IPS DF 19.7 (cell line): ENCODE results near the gene PDE1C.

Experiments used
- DNase-seq: peaks from one replicate; pipeline ENCODE4 v3.0.0-alpha.2; 2013; ENCODE audit warnings: low read depth, low spot score

Gene PDE1C

GRCh38 chr7:32074787-32075585, 4.8 kb upstream of the PDE1C start:
- DNase-seq, result no peak

DNA sequence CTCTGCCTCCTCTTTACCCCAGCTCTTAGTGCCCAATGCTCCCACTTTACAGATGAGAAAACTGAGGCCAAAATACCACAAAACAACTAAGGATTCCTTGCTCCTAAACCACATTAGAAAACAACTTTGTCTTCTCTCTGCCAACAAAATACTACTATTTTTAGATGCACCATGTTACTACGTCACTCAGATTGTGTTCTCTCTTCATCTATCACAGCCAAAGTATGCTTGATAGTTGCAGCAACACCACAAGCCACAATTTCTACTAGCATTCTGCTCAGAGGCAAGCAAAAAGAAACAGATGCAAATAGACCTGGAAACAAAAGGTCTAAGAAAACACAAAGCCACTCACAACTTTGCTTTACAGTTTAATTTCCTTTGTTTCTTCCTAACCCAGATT, 3.3 kb upstream of the PDE1C start:
- DNase-seq, result no peak

DNA sequence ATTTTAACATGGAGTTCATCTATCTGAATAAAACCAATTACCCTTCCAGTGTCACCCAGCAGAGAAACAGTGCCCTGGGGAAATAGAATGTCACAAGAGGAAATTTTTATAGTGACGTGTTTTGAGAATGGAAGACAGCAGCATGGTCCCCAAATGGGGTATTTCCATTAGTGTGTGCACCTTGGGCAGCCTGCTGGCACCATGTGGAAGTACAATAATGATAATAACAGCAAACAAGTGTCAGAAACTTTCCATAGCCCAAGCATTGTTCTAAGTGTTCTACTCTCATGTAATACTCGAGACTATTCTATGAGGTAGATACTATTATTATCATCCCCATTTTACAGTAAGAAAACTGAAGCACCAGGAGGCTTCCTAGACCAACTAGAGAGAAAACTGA, 2.2 kb upstream of the PDE1C start:
- no peak for DNase-seq

- DNase-seq, result no peak
Observed at GRCh38 chr7:32071466-32072091, 1.4 kb upstream of the PDE1C start.

DNA sequence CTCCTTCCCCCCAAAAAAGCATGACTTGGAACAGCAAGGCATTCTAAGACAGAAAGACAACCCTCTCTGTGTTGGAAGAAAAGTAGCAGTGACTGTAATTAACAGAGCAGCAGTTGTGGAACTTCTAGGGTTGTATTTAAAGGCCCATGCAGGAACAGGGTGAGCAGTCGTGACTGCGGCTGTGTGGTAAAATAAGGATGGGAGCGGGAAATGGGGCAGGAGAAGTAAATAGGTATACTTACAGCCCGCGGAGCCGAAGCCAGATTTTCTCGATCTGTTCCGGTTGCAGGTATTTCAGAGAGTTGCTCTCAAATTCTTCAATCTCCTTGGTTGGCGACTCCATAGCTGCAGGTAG, 179 bp downstream of the PDE1C start:
- DNase-seq, result no peak

DNA sequence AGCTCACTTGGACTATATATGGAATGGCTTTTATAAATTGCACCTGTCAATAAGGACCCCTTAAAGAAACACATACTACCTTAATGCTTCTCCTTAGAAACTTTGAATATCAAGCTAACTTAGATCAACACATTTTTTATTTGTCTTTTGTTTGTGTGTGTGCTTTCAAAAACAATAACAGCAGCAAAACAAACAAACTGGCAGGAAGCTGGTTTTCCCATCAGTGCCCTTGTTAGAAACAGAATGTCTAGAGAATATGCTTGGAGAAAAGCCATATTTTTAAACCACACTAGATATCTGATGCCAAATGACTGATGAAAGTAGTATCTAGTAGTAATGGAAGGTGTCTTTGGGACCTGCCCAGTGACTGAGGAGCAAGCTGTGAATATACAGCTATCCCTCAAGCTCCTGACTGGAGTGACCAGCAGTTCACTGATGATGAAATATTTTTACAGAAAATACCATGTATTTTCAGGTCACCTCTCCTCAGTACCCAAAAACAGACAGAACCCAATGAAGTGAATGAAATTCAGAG, 1.0 kb downstream of the PDE1C start:
- DNase-seq, result no peak

- no peak for DNase-seq
Observed at GRCh38 chr7:32068411-32069101, 1.7 kb downstream of the PDE1C start.

- no peak for DNase-seq
Observed at GRCh38 chr7:32066441-32066840, 3.8 kb downstream of the PDE1C start.

DNA sequence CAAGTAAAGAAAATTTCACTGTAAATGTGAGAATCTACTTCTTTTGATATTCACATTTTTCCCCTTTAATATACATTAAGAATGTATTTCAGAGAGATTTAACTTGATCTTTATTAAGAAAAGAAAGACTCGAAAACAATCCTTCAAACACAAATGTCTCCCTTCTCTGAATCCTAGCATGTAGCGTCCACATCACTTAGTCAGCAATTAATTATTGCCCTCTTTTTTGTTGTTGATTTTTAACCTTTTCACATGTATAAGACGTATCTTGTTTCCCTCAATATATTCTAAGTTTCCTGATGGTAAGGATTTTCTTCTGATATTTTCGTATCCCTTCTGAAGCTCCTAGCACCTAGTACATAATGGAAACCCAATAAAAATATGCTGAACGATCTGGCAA, 6.6 kb downstream of the PDE1C start:
- no peak for DNase-seq

- DNase-seq, result no peak
Observed at GRCh38 chr7:32062150-32062549, 8.1 kb downstream of the PDE1C start.

DNA sequence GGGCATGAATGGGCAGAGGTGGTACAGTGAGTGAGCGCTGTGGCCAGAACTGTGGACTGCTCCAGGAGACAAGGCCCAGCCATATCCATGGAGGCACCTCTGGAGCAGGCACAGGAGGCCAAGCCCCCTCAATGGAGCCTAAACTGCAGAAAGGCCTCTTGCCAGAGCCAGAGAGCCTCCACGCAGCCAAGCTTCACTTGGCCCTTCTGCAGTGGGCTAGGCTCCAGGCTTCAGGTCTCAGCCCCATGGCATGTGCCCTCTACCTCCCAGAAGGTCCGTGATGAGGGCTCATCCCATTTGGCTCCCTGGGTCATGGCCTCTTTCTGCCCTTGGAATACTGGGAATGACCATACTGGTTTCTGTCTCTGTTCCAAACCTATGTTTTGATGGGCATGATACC, 8.9 kb downstream of the PDE1C start:
- no peak for DNase-seq

DNA sequence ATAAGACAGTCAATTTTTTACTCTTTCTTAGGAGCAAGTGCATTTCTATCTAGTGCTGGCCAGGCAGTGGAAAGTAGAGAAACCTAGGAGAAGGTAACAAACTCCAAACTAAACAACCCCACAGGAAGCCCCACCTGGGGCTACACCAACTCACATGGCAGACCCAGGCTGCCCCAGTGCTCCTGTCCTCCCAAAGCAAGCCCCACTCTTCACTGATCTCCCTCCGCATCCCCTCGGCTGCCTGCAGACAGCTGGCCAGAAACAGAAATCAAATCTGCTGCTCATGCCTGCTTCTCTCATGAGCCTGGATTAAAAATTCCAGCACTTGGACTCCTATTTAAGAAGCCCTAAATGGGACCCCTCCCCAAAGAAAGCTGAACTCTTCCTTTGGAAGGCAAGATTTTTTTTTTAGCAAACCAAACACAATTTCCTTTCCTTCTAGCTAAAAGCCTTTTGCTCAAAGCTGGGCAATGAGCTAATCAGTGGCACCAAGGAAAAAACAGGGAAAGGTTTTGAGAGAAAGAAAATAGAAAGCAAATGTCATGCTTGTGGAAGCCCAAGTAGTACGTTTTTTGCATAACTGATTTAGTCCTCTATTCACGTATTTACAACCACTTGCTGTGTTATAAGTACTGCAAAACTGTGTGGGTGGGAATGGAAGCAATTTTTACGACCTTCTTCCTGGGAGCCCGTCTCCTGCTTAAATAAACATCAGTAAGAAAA, 10.8 kb downstream of the PDE1C start:
- DNase-seq, result no peak

DNA sequence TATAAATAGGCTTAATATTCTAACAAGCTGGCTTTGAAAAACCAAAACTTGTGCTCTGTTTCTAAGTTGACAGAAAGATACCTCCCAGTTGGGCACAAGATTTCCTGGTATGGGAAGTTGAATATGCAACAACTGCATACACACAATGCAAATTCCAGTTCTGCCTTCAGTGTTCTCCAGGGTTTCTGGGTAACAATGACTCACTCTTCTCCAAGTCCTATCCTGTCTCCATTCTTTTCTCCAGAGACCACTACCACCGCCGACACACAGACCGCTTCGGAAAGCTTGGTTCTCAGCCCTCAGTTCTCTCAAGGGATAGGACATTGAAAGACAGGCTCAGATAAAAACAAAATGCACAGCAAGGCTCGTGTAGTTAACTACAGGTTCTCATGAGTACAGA, 12.2 kb downstream of the PDE1C start:
- no peak for DNase-seq

DNA sequence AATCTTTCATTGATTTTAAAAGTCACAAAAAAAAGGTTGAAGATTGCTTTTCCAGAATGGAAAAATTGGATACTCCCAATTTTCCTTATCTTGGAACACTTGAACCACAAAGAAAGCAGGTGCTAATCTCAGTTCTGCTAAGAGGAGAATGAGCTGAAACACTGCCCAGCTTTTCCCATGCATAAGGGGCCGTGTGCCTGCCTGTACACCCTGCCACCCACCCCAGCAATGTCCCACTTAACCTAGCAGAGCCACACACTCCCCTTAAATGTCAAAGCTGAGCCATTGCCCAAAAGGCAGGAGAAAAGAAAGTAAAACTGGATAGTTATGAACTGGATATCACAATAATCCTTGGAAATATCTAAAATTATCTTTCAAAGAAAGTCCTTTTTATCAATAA, 13.4 kb downstream of the PDE1C start:
- no peak for DNase-seq

DNA sequence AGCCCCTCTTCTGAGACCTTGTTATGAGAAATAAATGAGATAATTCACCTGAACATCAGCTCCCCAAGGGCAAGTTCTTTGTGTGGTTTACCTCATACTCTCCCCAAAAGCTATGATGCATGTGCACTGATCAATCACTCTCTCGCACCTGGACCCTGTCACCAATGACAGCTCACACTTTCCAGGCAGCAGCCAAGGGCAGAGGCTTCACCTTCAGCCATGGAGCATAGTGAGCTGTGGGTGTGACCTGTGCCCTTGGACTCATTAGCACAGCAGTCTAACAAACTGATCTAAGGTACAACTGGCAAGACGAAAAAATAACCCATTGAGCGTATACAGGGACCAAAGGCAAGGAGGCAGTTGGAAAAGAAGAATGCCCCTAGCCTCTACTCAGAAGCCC, 17.0 kb downstream of the PDE1C start:
- DNase-seq, result no peak

GRCh38 chr7:32051128-32051527, 19.1 kb downstream of the PDE1C start:
- DNase-seq, result no peak

- DNase-seq, result no peak
Observed at GRCh38 chr7:32049599-32049998, 20.6 kb downstream of the PDE1C start.

DNA sequence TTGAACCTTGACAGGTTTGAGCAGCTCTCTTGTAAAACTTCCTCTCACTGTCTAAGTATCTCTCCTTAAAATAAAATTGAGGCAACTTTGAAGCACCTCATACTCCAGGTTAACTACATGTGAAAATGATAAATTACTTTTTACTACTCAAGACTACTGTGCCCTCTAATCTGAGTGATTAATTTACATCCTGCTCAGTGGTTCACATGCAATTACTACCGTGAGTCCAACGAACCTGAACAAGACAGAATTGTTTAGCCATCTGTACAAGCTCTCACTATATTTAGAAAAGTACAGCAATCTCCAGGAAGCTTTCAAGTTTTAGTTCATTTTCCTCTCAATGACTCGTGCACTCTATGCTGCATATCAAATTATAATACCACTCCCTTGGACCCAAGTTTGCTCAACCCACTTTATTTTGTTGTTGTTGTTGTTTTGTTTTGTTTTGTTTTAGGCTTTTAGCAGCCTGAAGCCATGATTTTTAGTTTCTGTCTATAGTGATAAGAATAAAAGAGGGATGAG, 21.2 kb downstream of the PDE1C start:
- no peak for DNase-seq

- no peak for DNase-seq
Observed at GRCh38 chr7:32047801-32048200, 22.4 kb downstream of the PDE1C start.

GRCh38 chr7:32047075-32047474, 23.1 kb downstream of the PDE1C start:
- no peak for DNase-seq

DNA sequence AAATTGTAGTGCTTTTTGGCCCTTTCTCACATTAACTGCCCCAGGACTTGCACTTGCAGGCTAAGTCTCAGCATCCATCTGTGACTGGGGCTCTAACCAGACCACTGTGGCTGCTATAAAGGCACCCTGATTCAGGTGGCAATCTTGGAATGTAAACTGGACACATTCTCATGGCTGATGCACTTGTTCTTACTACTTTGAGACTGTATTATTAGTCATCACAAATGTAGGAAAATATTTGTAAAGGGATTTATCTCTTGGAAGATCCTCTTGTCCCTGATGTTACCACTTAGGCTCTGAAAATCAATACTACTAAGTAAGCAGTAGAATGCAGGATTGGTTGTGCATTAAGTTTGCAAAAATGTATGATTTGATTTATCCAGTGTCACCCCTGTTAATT, 25.0 kb downstream of the PDE1C start:
- DNase-seq, result no peak

DNA sequence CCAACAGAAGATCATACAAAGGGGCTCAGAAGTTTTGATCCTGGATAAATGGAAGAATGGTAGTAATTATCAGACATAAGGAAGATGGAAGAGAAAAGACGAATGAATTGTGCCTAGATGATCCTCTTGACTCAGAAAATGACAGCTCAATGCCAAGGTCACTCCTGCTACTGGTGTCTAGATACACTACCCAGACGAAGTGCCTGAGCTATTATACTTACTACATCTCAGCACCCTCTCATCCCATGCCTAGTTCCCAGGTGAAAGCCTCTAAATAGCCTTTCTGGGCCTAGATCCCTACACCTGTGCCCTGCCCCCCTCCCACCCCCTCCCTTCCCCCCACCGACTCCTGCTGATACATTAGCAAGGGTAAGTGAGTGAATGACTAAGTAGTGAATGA, 25.5 kb downstream of the PDE1C start:
- DNase-seq, result no peak
